ENCODE measurements around the gene FSCN2.
"Not testable (repeated sequence)": the region's sequence is repeated elsewhere in the genome, so short reads cannot be mapped to it uniquely, and the experiment has no call there.

FSCN2 gene

DNA sequence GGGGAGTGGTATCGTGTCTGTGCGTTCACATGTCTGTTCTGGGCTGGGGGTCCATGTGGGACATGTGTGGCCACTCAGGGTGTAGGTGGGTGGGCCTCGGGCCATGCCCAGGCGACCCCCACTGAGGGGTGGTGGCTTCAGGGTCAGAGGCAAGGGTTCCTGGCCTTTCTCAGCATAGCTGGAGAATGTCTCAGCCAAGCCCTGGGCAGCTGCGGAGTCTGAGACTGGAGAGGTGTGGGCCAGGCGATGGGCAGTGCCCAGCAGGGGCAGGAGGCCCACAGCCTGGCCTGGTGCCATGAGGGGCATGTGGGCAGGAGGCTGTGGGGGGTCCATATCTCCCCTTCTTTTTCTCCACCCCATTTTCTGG lies 1.2 kb downstream of the FSCN2 start:
- Histone ChIP-seq H2AFZ (no peak overlapping the region), H3K4me2 (ENCODE audit: low read length) (no peak overlapping the region), H3K27me3 (ENCODE audit: control insufficient read depth, insufficient read depth, low read length) (no peaks in the 10 kb centered on the region), H3K27ac (no peak overlapping the region), H3K4me3 (ENCODE audit: low read depth, low read length) (no peak overlapping the region), H3K36me3 (ENCODE audit: control insufficient read depth, insufficient read depth, low read length) (no peaks in the 10 kb centered on the region), H3K9ac (no peak overlapping the region), H3K4me1 (peaks cover 7% of the 10 kb centered on the region), H3K9me3 (ENCODE audit: control insufficient read depth, low read length) (no peaks in the 10 kb centered on the region), H3K79me2 (no peaks in the 10 kb centered on the region)
- TF ChIP-seq, protein P1, sequence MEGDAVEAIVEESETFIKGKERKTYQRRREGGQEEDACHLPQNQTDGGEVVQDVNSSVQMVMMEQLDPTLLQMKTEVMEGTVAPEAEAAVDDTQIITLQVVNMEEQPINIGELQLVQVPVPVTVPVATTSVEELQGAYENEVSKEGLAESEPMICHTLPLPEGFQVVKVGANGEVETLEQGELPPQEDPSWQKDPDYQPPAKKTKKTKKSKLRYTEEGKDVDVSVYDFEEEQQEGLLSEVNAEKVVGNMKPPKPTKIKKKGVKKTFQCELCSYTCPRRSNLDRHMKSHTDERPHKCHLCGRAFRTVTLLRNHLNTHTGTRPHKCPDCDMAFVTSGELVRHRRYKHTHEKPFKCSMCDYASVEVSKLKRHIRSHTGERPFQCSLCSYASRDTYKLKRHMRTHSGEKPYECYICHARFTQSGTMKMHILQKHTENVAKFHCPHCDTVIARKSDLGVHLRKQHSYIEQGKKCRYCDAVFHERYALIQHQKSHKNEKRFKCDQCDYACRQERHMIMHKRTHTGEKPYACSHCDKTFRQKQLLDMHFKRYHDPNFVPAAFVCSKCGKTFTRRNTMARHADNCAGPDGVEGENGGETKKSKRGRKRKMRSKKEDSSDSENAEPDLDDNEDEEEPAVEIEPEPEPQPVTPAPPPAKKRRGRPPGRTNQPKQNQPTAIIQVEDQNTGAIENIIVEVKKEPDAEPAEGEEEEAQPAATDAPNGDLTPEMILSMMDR (IDR thresholded peaks at IDR 0.05), result no peak

GRCh38 chr17:81531013-81531412 lies 2.8 kb downstream of the FSCN2 start:
- not testable (repeated sequence) for H3K4me2 ChIP-seq (ENCODE audit: low read length); H3K27me3 ChIP-seq (ENCODE audit: control insufficient read depth, insufficient read depth, low read length); H3K36me3 ChIP-seq (ENCODE audit: control insufficient read depth, insufficient read depth, low read length); H3K9me3 ChIP-seq (ENCODE audit: control insufficient read depth, low read length); H3K9ac ChIP-seq; H3K79me2 ChIP-seq; H3K27ac ChIP-seq; H3K4me3 ChIP-seq (ENCODE audit: low read depth, low read length); H3K4me1 ChIP-seq; H2AFZ ChIP-seq

- not testable (repeated sequence) for H2AFZ ChIP-seq; H3K27ac ChIP-seq; H3K36me3 ChIP-seq (ENCODE audit: control insufficient read depth, insufficient read depth, low read length); H3K4me3 ChIP-seq (ENCODE audit: low read depth, low read length); H3K9ac ChIP-seq; H3K4me2 ChIP-seq (ENCODE audit: low read length); H3K79me2 ChIP-seq; H3K27me3 ChIP-seq (ENCODE audit: control insufficient read depth, insufficient read depth, low read length); H3K4me1 ChIP-seq; H3K9me3 ChIP-seq (ENCODE audit: control insufficient read depth, low read length)
These were observed 3.8 kb downstream of the FSCN2 start for GRCh38 chr17:81531998-81532404.

- Histone ChIP-seq H3K4me3 (ENCODE audit: low read depth, low read length) (no peak overlapping the region), H3K36me3 (ENCODE audit: control insufficient read depth, insufficient read depth, low read length) (no peaks in the 10 kb centered on the region), H2AFZ (no peak overlapping the region), H3K27me3 (ENCODE audit: control insufficient read depth, insufficient read depth, low read length) (no peaks in the 10 kb centered on the region), H3K4me1 (no peaks in the 10 kb centered on the region), H3K9me3 (ENCODE audit: control insufficient read depth, low read length) (no peaks in the 10 kb centered on the region), H3K27ac (no peak overlapping the region), H3K4me2 (ENCODE audit: low read length) (no peak overlapping the region), H3K9ac (no peak overlapping the region), H3K79me2 (no peaks in the 10 kb centered on the region)
- TF ChIP-seq, protein P1 (IDR thresholded peaks at IDR 0.05), result no peak
These were observed 4.5 kb downstream of the FSCN2 start for GRCh38 chr17:81532490-81533287.

GRCh38 chr17:81533339-81534141 lies 5.4 kb downstream of the FSCN2 start:
- Histone ChIP-seq H3K36me3 (ENCODE audit: control insufficient read depth, insufficient read depth, low read length) (no peaks in the 10 kb centered on the region), H2AFZ (no peak overlapping the region), H3K4me1 (no peaks in the 10 kb centered on the region), H3K9me3 (ENCODE audit: control insufficient read depth, low read length) (no peaks in the 10 kb centered on the region), H3K79me2 (no peaks in the 10 kb centered on the region), H3K4me3 (ENCODE audit: low read depth, low read length) (no peak overlapping the region), H3K4me2 (ENCODE audit: low read length) (no peak overlapping the region), H3K27ac (no peak overlapping the region), H3K9ac (no peak overlapping the region), H3K27me3 (ENCODE audit: control insufficient read depth, insufficient read depth, low read length) (no peaks in the 10 kb centered on the region)
- TF ChIP-seq, protein P1 (IDR thresholded peaks at IDR 0.05), result no peak

Data from parathyroid adenoma (tissue), 2 donors.